Upper lobe of right lung (tissue), 1 donor: ENCODE measurements around the gene ASCC2. TPM values are rescaled to one million over a fixed set of nuclear protein-coding genes. Genes with fewer than 3 reads are reported as not detected.

Experiments
- ATAC-seq: fragments of 200-7000 bp; cut with Tn5 transposase; one replicate; pipeline ENCODE4 v1.9.1; 2020; ENCODE audit warnings: mild to moderate bottlenecking, moderate library complexity
- DNase-seq: peaks from one replicate; pipeline ENCODE4 v3.0.0-alpha.2; 2020
- H3K27ac ChIP-seq: fragments of 200-600 bp; one replicate; pipeline ENCODE4 v1.8.0; 2022
- H3K27me3 ChIP-seq: fragments of 200-600 bp; one replicate; pipeline ENCODE4 v1.8.0; 2022; ENCODE audit warnings: mild to moderate bottlenecking
- H3K36me3 ChIP-seq: fragments of 200-600 bp; one replicate; pipeline ENCODE4 v1.8.0; 2022
- H3K4me1 ChIP-seq: fragments of 200-600 bp; one replicate; pipeline ENCODE4 v1.8.0; 2022
- H3K4me3 ChIP-seq: fragments of 200-600 bp; one replicate; pipeline ENCODE4 v1.8.0; 2022; ENCODE audit warnings: mild to moderate bottlenecking
- H3K9me3 ChIP-seq: fragments of 200-600 bp; one replicate; pipeline ENCODE4 v1.8.0; 2022
- CTCF ChIP-seq: fragments of 200-600 bp; IDR thresholded peaks from one replicate; pipeline ENCODE4 v1.8.0; 2022; ENCODE audit warnings: antibody characterized with exemption
- intact Hi-C: fragments of 100-400 bp; cut with DNase I; formaldehyde crosslinking; loops from one replicate; pipeline ENCODE4 v1.11.0; 2022
- long read RNA-seq: library from polyadenylated mRNA; unstranded; transcript quantifications from one replicate; pipeline ENCODE4 v2.0.0, GENCODE V29; 2021
- total RNA-seq: library from RNA; stranded (reverse); fragmentation: NEBNext Ultra II Directional; extraction: Animal tissue kit (Norgen Biotek cat#: 25700); gene quantifications from one replicate; pipeline ENCODE4 v1.2.1, GENCODE V29; 2021
- donor health status: DM: no; HTN: yes; CAD: no; lungs with severe emphysema.

Gene ASCC2
- total RNA-seq, result 54.6 TPM
- long read RNA-seq, transcript ASCC2-201 (20 exons, 2,793 nt), result minor isoform, 28 of 146 reads
- long read RNA-seq, transcript ASCC2-202 (21 exons, 2,823 nt), result major isoform, 42 of 146 reads
- long read RNA-seq, partial matches to known transcripts, result 27 of 146 reads
- long read RNA-seq, other reads (novel, unspliced or antisense), result 47 of 146 reads

- no peaks in the 10 kb centered on the region for H3K27me3 ChIP-seq
- peaks cover 15% of the 10 kb centered on the region for H3K4me1 ChIP-seq
- peaks cover 17% of the 10 kb centered on the region for H3K36me3 ChIP-seq
- no peak for TF ChIP-seq CTCF
- H3K9me3 ChIP-seq, result no peaks in the 10 kb centered on the region
- intact Hi-C loops, result no loop called here
- peak within 1 kb of the TSS; percentile 89 for H3K27ac ChIP-seq
- DNase-seq (peak; percentile 100), ATAC-seq (peak; percentile 99)
- peak within 1 kb of the TSS; percentile 98 for H3K4me3 ChIP-seq
These were observed at the start of gene ASCC2 for GRCh38 chr22:29837741-29838598. ASCC2 (minus strand) TSS chr22:29838274; CDS start chr22:29832325, 5,949 bp downstream.

- Histone ChIP-seq H3K4me3 (no peak overlapping the region), H3K9me3 (no peaks in the 10 kb centered on the region), H3K4me1 (peaks cover 42% of the 10 kb centered on the region), H3K27ac (no peak overlapping the region), H3K27me3 (no peaks in the 10 kb centered on the region), H3K36me3 (no peaks in the 10 kb centered on the region)
- intact Hi-C loops, result no loop called here
- ATAC-seq, result no peak
- no peak for TF ChIP-seq CTCF
- no peak for DNase-seq
These were observed 49.3 kb upstream of the ASCC2 start for GRCh38 chr22:29887358-29887757.

GRCh38 chr22:29886596-29886995 lies 48.5 kb upstream of the ASCC2 start:
- DNase-seq (no peak), ATAC-seq (no peak)
- Histone ChIP-seq H3K4me3 (no peak overlapping the region), H3K36me3 (no peaks in the 10 kb centered on the region), H3K9me3 (no peaks in the 10 kb centered on the region), H3K4me1 (peaks cover 42% of the 10 kb centered on the region), H3K27ac (no peak overlapping the region), H3K27me3 (no peaks in the 10 kb centered on the region)
- TF ChIP-seq CTCF, result no peak
- intact Hi-C loops, result no loop called here

GRCh38 chr22:29885610-29886009 lies 47.5 kb upstream of the ASCC2 start:
- ATAC-seq, result peak; percentile 41
- no peaks in the 10 kb centered on the region for H3K9me3 ChIP-seq
- H3K36me3 ChIP-seq, result no peaks in the 10 kb centered on the region
- no peak for TF ChIP-seq CTCF
- H3K4me3 ChIP-seq, result no peak overlapping the region
- peak overlapping the region; percentile 18 for H3K27ac ChIP-seq
- H3K4me1 ChIP-seq, result peaks cover 42% of the 10 kb centered on the region
- intact Hi-C loops, result no loop called here
- no peaks in the 10 kb centered on the region for H3K27me3 ChIP-seq
- no peak for DNase-seq

- TF ChIP-seq CTCF, result no peak
- ATAC-seq, result no peak
- Histone ChIP-seq H3K4me3 (peak overlapping the region; percentile 94), H3K27ac (peak overlapping the region; percentile 96), H3K27me3 (no peaks in the 10 kb centered on the region), H3K9me3 (no peaks in the 10 kb centered on the region), H3K4me1 (peaks cover 42% of the 10 kb centered on the region), H3K36me3 (no peaks in the 10 kb centered on the region)
- intact Hi-C loops, result no loop called here
- DNase-seq, result no peak
These were observed 45.7 kb upstream of the ASCC2 start for GRCh38 chr22:29883775-29884097.
